Measurements from ENCODE around the gene LPP. TPM values are rescaled to one million over a fixed set of nuclear protein-coding genes. Genes with fewer than 3 reads are reported as not detected.

Gene LPP
- total RNA-seq, 1 donor from 2014 or later, result 222 TPM

DNA sequence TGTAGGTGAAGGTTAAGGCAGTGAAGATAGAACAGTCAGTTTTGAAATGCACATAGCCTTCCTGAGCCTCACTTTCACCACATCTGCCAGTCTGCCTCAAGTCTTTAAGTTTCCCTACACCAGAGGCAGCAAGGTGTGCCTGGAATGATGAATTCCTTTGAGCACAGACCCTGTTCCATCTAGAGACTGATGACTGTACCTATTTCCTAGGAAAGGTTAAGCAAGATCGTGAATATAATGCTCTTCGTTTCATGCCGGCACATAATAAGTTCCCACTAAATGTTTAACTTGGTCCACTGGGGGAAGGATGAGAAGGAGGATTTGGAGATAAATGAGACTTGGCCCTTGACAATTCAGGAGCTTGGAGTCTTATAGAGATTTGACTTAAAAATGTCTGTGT lies 141.9 kb downstream of the LPP start:
- H3K9me3 ChIP-seq (ENCODE audit: insufficient read depth, low read depth, low read length), result no peaks in the 10 kb centered on the region
- no peak overlapping the region for H2AFZ ChIP-seq (ENCODE audit: low read depth, low read length)
- H3K9me3 Mint-ChIP-seq (ENCODE audit: unreplicated experiment), result no peaks in the 10 kb centered on the region
- H3K4me1 Mint-ChIP-seq (ENCODE audit: low read depth, unreplicated experiment), result peaks cover 69% of the 10 kb centered on the region
- H3K4me1 ChIP-seq (ENCODE audit: insufficient read depth, low read length), result peaks cover 68% of the 10 kb centered on the region
- TF ChIP-seq, protein P1, sequence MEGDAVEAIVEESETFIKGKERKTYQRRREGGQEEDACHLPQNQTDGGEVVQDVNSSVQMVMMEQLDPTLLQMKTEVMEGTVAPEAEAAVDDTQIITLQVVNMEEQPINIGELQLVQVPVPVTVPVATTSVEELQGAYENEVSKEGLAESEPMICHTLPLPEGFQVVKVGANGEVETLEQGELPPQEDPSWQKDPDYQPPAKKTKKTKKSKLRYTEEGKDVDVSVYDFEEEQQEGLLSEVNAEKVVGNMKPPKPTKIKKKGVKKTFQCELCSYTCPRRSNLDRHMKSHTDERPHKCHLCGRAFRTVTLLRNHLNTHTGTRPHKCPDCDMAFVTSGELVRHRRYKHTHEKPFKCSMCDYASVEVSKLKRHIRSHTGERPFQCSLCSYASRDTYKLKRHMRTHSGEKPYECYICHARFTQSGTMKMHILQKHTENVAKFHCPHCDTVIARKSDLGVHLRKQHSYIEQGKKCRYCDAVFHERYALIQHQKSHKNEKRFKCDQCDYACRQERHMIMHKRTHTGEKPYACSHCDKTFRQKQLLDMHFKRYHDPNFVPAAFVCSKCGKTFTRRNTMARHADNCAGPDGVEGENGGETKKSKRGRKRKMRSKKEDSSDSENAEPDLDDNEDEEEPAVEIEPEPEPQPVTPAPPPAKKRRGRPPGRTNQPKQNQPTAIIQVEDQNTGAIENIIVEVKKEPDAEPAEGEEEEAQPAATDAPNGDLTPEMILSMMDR (IDR thresholded peaks at IDR 0.05; ENCODE audit: insufficient read depth, low read depth, low read length), result no peak
- no peak for TF ChIP-seq EZH2 (IDR thresholded peaks at IDR 0.05; ENCODE audit: insufficient read depth, low read length)
- DNase-seq (ENCODE audit: low read depth), result no peak
- H3K4me3 Mint-ChIP-seq (ENCODE audit: unreplicated experiment), result no peak overlapping the region
- H3K27ac ChIP-seq (ENCODE audit: low read depth, low read length), result peak overlapping the region; percentile 95
- H3K27me3 Mint-ChIP-seq (ENCODE audit: low read depth, unreplicated experiment), result no peaks in the 10 kb centered on the region
- H4K20me1 ChIP-seq (ENCODE audit: insufficient read depth, low read length), result peaks cover 1% of the 10 kb centered on the region
- peaks cover 14% of the 10 kb centered on the region for H3K36me3 Mint-ChIP-seq (ENCODE audit: low read depth, unreplicated experiment)
- no peak overlapping the region for H3K4me3 ChIP-seq (ENCODE audit: insufficient read depth, low read depth, low read length)
- FAIRE-seq, result no peak
- H3K27me3 ChIP-seq (ENCODE audit: insufficient read depth, low read length), result no peaks in the 10 kb centered on the region
- peak overlapping the region; percentile 78 for H3K4me2 ChIP-seq (ENCODE audit: low read length)
- peak overlapping the region; percentile 99 for H3K27ac Mint-ChIP-seq (ENCODE audit: unreplicated experiment)
- peak overlapping the region; percentile 76 for H3K9ac ChIP-seq (ENCODE audit: low read length)
- H3K36me3 ChIP-seq (ENCODE audit: insufficient read depth, low read length), result no peaks in the 10 kb centered on the region
- H3K79me2 ChIP-seq (ENCODE audit: insufficient read depth, low read length), result peaks cover 82% of the 10 kb centered on the region

- Histone ChIP-seq H3K27ac (ENCODE audit: low read depth, low read length) (peak overlapping the region; percentile 95), H4K20me1 (ENCODE audit: insufficient read depth, low read length) (peaks cover 8% of the 10 kb centered on the region), H3K4me3 (ENCODE audit: insufficient read depth, low read depth, low read length) (peak overlapping the region; percentile 24), H3K4me2 (ENCODE audit: low read length) (peak overlapping the region; percentile 78), H2AFZ (ENCODE audit: low read depth, low read length) (no peak overlapping the region), H3K4me1 (ENCODE audit: insufficient read depth, low read length) (peaks cover 66% of the 10 kb centered on the region), H3K79me2 (ENCODE audit: insufficient read depth, low read length) (peaks cover 82% of the 10 kb centered on the region), H3K36me3 (ENCODE audit: insufficient read depth, low read length) (no peaks in the 10 kb centered on the region), H3K9me3 (ENCODE audit: insufficient read depth, low read depth, low read length) (no peaks in the 10 kb centered on the region), H3K9ac (ENCODE audit: low read length) (peak overlapping the region; percentile 76), H3K27me3 (ENCODE audit: insufficient read depth, low read length) (no peaks in the 10 kb centered on the region)
- no peaks in the 10 kb centered on the region for H3K9me3 Mint-ChIP-seq (ENCODE audit: unreplicated experiment)
- no peak overlapping the region for H3K4me3 Mint-ChIP-seq (ENCODE audit: unreplicated experiment)
- TF ChIP-seq, protein P1 (IDR thresholded peaks at IDR 0.05; ENCODE audit: insufficient read depth, low read depth, low read length), result no peak
- no peak for TF ChIP-seq EZH2 (IDR thresholded peaks at IDR 0.05; ENCODE audit: insufficient read depth, low read length)
- peak overlapping the region; percentile 99 for H3K27ac Mint-ChIP-seq (ENCODE audit: unreplicated experiment)
- no peaks in the 10 kb centered on the region for H3K27me3 Mint-ChIP-seq (ENCODE audit: low read depth, unreplicated experiment)
- FAIRE-seq, result peak; percentile 50
- peaks cover 11% of the 10 kb centered on the region for H3K36me3 Mint-ChIP-seq (ENCODE audit: low read depth, unreplicated experiment)
- peak; percentile 96 for DNase-seq (ENCODE audit: low read depth)
- H3K4me1 Mint-ChIP-seq (ENCODE audit: low read depth, unreplicated experiment), result peaks cover 68% of the 10 kb centered on the region
These were observed 143.0 kb downstream of the LPP start for GRCh38 chr3:188296761-188297612.

DNA sequence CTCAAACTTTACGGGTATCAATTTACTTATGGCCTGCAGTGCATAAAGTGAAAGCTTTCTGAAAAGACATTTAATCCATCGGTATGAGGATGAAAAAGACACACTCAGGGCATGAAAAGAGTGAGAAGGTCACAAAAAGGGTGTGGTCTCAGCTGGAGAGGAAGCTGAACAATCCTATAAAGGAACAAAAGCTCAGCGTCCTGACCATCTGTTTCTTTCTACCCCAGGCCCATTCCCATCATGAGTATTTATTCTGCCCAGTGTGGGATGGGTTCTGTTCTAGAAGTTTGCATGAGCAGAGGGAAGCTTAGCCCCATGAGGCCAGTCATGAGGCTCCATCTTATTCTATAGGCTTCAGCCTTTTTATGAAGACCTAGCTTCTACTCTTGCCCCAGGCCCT lies 144.6 kb downstream of the LPP start:
- Histone ChIP-seq H4K20me1 (ENCODE audit: insufficient read depth, low read length) (peaks cover 21% of the 10 kb centered on the region), H3K4me2 (ENCODE audit: low read length) (peak overlapping the region; percentile 11), H3K4me3 (ENCODE audit: insufficient read depth, low read depth, low read length) (no peak overlapping the region), H3K9ac (ENCODE audit: low read length) (no peak overlapping the region), H3K27me3 (ENCODE audit: insufficient read depth, low read length) (no peaks in the 10 kb centered on the region), H2AFZ (ENCODE audit: low read depth, low read length) (no peak overlapping the region), H3K27ac (ENCODE audit: low read depth, low read length) (no peak overlapping the region), H3K79me2 (ENCODE audit: insufficient read depth, low read length) (peaks cover 82% of the 10 kb centered on the region), H3K36me3 (ENCODE audit: insufficient read depth, low read length) (peaks cover 6% of the 10 kb centered on the region), H3K4me1 (ENCODE audit: insufficient read depth, low read length) (peaks cover 61% of the 10 kb centered on the region), H3K9me3 (ENCODE audit: insufficient read depth, low read depth, low read length) (no peaks in the 10 kb centered on the region)
- H3K27ac Mint-ChIP-seq (ENCODE audit: unreplicated experiment), result no peak overlapping the region
- TF ChIP-seq, protein P1 (IDR thresholded peaks at IDR 0.05; ENCODE audit: insufficient read depth, low read depth, low read length), result no peak
- no peak for TF ChIP-seq EZH2 (IDR thresholded peaks at IDR 0.05; ENCODE audit: insufficient read depth, low read length)
- no peaks in the 10 kb centered on the region for H3K27me3 Mint-ChIP-seq (ENCODE audit: low read depth, unreplicated experiment)
- H3K4me3 Mint-ChIP-seq (ENCODE audit: unreplicated experiment), result no peak overlapping the region
- H3K4me1 Mint-ChIP-seq (ENCODE audit: low read depth, unreplicated experiment), result peaks cover 62% of the 10 kb centered on the region
- peaks cover 6% of the 10 kb centered on the region for H3K36me3 Mint-ChIP-seq (ENCODE audit: low read depth, unreplicated experiment)
- DNase-seq (ENCODE audit: low read depth) (no peak), FAIRE-seq (no peak)
- no peaks in the 10 kb centered on the region for H3K9me3 Mint-ChIP-seq (ENCODE audit: unreplicated experiment)
